ENCODE results near the gene FAM171A1. TPM values are rescaled to one million over a fixed set of nuclear protein-coding genes. Genes with fewer than 3 reads are reported as not detected.
"Not testable (repeated sequence)": the region's sequence is repeated elsewhere in the genome, so short reads cannot be mapped to it uniquely, and the experiment has no call there.

Gene FAM171A1
- polyA plus RNA-seq, 2 donors = 2.3 to 4.5 TPM

- no peaks in the 10 kb centered on the region for H3K36me3 ChIP-seq (ENCODE audit: control insufficient read depth in 2 of 2, insufficient read depth in 2 of 2, low read length in 1 of 2)
- H3K27me3 ChIP-seq (ENCODE audit: control insufficient read depth in 1 of 2, insufficient read depth in 2 of 2, low read length in 2 of 2) = no peaks in the 10 kb centered on the region
- WGBS, 2 donors = 72 to 73% methylated on average over 4 of the region's 4 CpGs
- H3K4me1 ChIP-seq (ENCODE audit: control insufficient read depth in 2 of 2, insufficient read depth in 2 of 2, low read length in 1 of 2) = no peaks in the 10 kb centered on the region
- no peak overlapping the region for H3K27ac ChIP-seq (ENCODE audit: low read depth in 2 of 2, low read length in 1 of 2)
- H3K4me3 ChIP-seq (ENCODE audit: low read depth in 1 of 2, low read length in 2 of 2) = no peak overlapping the region
- no peaks in the 10 kb centered on the region for H3K9me3 ChIP-seq (ENCODE audit: control insufficient read depth in 2 of 2, insufficient read depth in 1 of 2, low read depth in 1 of 2, low read length in 1 of 2)
Observed at GRCh38 chr10:15336211-15336610, 34.9 kb downstream of the FAM171A1 start.

GRCh38 chr10:15335508-15335907 lies 35.6 kb downstream of the FAM171A1 start:
- no peaks in the 10 kb centered on the region for H3K4me1 ChIP-seq (ENCODE audit: control insufficient read depth in 2 of 2, insufficient read depth in 2 of 2, low read length in 1 of 2)
- H3K27ac ChIP-seq (ENCODE audit: low read depth in 2 of 2, low read length in 1 of 2) = no peak overlapping the region
- H3K4me3 ChIP-seq (ENCODE audit: low read depth in 1 of 2, low read length in 2 of 2) = no peak overlapping the region
- no peaks in the 10 kb centered on the region for H3K27me3 ChIP-seq (ENCODE audit: control insufficient read depth in 1 of 2, insufficient read depth in 2 of 2, low read length in 2 of 2)
- no peaks in the 10 kb centered on the region for H3K36me3 ChIP-seq (ENCODE audit: control insufficient read depth in 2 of 2, insufficient read depth in 2 of 2, low read length in 1 of 2)
- WGBS, 2 donors = 38 to 39% methylated on average over 2 of the region's 2 CpGs
- H3K9me3 ChIP-seq (ENCODE audit: control insufficient read depth in 2 of 2, insufficient read depth in 1 of 2, low read depth in 1 of 2, low read length in 1 of 2) = no peaks in the 10 kb centered on the region

- Histone ChIP-seq H3K9me3 (ENCODE audit: control insufficient read depth in 2 of 2, insufficient read depth in 1 of 2, low read depth in 1 of 2, low read length in 1 of 2) (no peaks in the 10 kb centered on the region), H3K27me3 (ENCODE audit: control insufficient read depth in 1 of 2, insufficient read depth in 2 of 2, low read length in 2 of 2) (no peaks in the 10 kb centered on the region), H3K4me3 (ENCODE audit: low read depth in 1 of 2, low read length in 2 of 2) (no peak overlapping the region), H3K4me1 (ENCODE audit: control insufficient read depth in 2 of 2, insufficient read depth in 2 of 2, low read length in 1 of 2) (no peaks in the 10 kb centered on the region), H3K36me3 (ENCODE audit: control insufficient read depth in 2 of 2, insufficient read depth in 2 of 2, low read length in 1 of 2) (no peaks in the 10 kb centered on the region), H3K27ac (ENCODE audit: low read depth in 2 of 2, low read length in 1 of 2) (no peak overlapping the region)
- 78 to 82% methylated on average over 7 of the region's 7 CpGs for WGBS, 2 donors
Observed at GRCh38 chr10:15334650-15335323, 36.3 kb downstream of the FAM171A1 start.

GRCh38 chr10:15333909-15334649 lies 37.0 kb downstream of the FAM171A1 start:
- no peaks in the 10 kb centered on the region for H3K4me1 ChIP-seq (ENCODE audit: control insufficient read depth in 2 of 2, insufficient read depth in 2 of 2, low read length in 1 of 2)
- H3K4me3 ChIP-seq (ENCODE audit: low read depth in 1 of 2, low read length in 2 of 2) = no peak overlapping the region
- no peaks in the 10 kb centered on the region for H3K27me3 ChIP-seq (ENCODE audit: control insufficient read depth in 1 of 2, insufficient read depth in 2 of 2, low read length in 2 of 2)
- 73 to 90% methylated on average over 6 of the region's 6 CpGs for WGBS, 2 donors
- H3K9me3 ChIP-seq (ENCODE audit: control insufficient read depth in 2 of 2, insufficient read depth in 1 of 2, low read depth in 1 of 2, low read length in 1 of 2) = no peaks in the 10 kb centered on the region
- no peak overlapping the region for H3K27ac ChIP-seq (ENCODE audit: low read depth in 2 of 2, low read length in 1 of 2)
- no peaks in the 10 kb centered on the region for H3K36me3 ChIP-seq (ENCODE audit: control insufficient read depth in 2 of 2, insufficient read depth in 2 of 2, low read length in 1 of 2)

- not testable (repeated sequence) for H3K36me3 ChIP-seq (ENCODE audit: control insufficient read depth in 2 of 2, insufficient read depth in 2 of 2, low read length in 1 of 2); H3K4me3 ChIP-seq (ENCODE audit: low read depth in 1 of 2, low read length in 2 of 2); H3K4me1 ChIP-seq (ENCODE audit: control insufficient read depth in 2 of 2, insufficient read depth in 2 of 2, low read length in 1 of 2); H3K9me3 ChIP-seq (ENCODE audit: control insufficient read depth in 2 of 2, insufficient read depth in 1 of 2, low read depth in 1 of 2, low read length in 1 of 2); H3K27ac ChIP-seq (ENCODE audit: low read depth in 2 of 2, low read length in 1 of 2); H3K27me3 ChIP-seq (ENCODE audit: control insufficient read depth in 1 of 2, insufficient read depth in 2 of 2, low read length in 2 of 2)
- WGBS, 2 donors = 96 to 97% methylated on average over 8 of the region's 8 CpGs
Observed at GRCh38 chr10:15333181-15333580, 37.9 kb downstream of the FAM171A1 start.

GRCh38 chr10:15331461-15331860 lies 39.6 kb downstream of the FAM171A1 start:
- H3K27ac ChIP-seq (ENCODE audit: low read depth in 2 of 2, low read length in 1 of 2) = no peak overlapping the region
- no peaks in the 10 kb centered on the region for H3K36me3 ChIP-seq (ENCODE audit: control insufficient read depth in 2 of 2, insufficient read depth in 2 of 2, low read length in 1 of 2)
- no peak overlapping the region for H3K4me3 ChIP-seq (ENCODE audit: low read depth in 1 of 2, low read length in 2 of 2)
- no peaks in the 10 kb centered on the region for H3K9me3 ChIP-seq (ENCODE audit: control insufficient read depth in 2 of 2, insufficient read depth in 1 of 2, low read depth in 1 of 2, low read length in 1 of 2)
- WGBS, 2 donors = 86 to 88% methylated on average over 1 of the region's 1 CpG
- H3K4me1 ChIP-seq (ENCODE audit: control insufficient read depth in 2 of 2, insufficient read depth in 2 of 2, low read length in 1 of 2) = no peaks in the 10 kb centered on the region
- no peaks in the 10 kb centered on the region for H3K27me3 ChIP-seq (ENCODE audit: control insufficient read depth in 1 of 2, insufficient read depth in 2 of 2, low read length in 2 of 2)

GRCh38 chr10:15329437-15329836 lies 41.7 kb downstream of the FAM171A1 start:
- Histone ChIP-seq H3K4me1 (ENCODE audit: control insufficient read depth in 2 of 2, insufficient read depth in 2 of 2, low read length in 1 of 2) (no peaks in the 10 kb centered on the region), H3K9me3 (ENCODE audit: control insufficient read depth in 2 of 2, insufficient read depth in 1 of 2, low read depth in 1 of 2, low read length in 1 of 2) (no peaks in the 10 kb centered on the region), H3K27ac (ENCODE audit: low read depth in 2 of 2, low read length in 1 of 2) (no peak overlapping the region), H3K36me3 (ENCODE audit: control insufficient read depth in 2 of 2, insufficient read depth in 2 of 2, low read length in 1 of 2) (no peaks in the 10 kb centered on the region), H3K4me3 (ENCODE audit: low read depth in 1 of 2, low read length in 2 of 2) (no peak overlapping the region), H3K27me3 (ENCODE audit: control insufficient read depth in 1 of 2, insufficient read depth in 2 of 2, low read length in 2 of 2) (no peaks in the 10 kb centered on the region)
- WGBS, 2 donors = 68 to 74% methylated on average over 2 of the region's 2 CpGs

GRCh38 chr10:15325944-15326284 lies 45.2 kb downstream of the FAM171A1 start:
- WGBS, 2 donors = 23 to 45% methylated on average over 4 of the region's 4 CpGs
- no peak overlapping the region for H3K4me3 ChIP-seq (ENCODE audit: low read depth in 1 of 2, low read length in 2 of 2)
- no peak overlapping the region for H3K27ac ChIP-seq (ENCODE audit: low read depth in 2 of 2, low read length in 1 of 2)
- no peaks in the 10 kb centered on the region for H3K9me3 ChIP-seq (ENCODE audit: control insufficient read depth in 2 of 2, insufficient read depth in 1 of 2, low read depth in 1 of 2, low read length in 1 of 2)
- H3K27me3 ChIP-seq (ENCODE audit: control insufficient read depth in 1 of 2, insufficient read depth in 2 of 2, low read length in 2 of 2) = no peaks in the 10 kb centered on the region
- H3K36me3 ChIP-seq (ENCODE audit: control insufficient read depth in 2 of 2, insufficient read depth in 2 of 2, low read length in 1 of 2) = no peaks in the 10 kb centered on the region
- no peaks in the 10 kb centered on the region for H3K4me1 ChIP-seq (ENCODE audit: control insufficient read depth in 2 of 2, insufficient read depth in 2 of 2, low read length in 1 of 2)

GRCh38 chr10:15325243-15325943 lies 45.7 kb downstream of the FAM171A1 start:
- no peaks in the 10 kb centered on the region for H3K9me3 ChIP-seq (ENCODE audit: control insufficient read depth in 2 of 2, insufficient read depth in 1 of 2, low read depth in 1 of 2, low read length in 1 of 2)
- no peaks in the 10 kb centered on the region for H3K36me3 ChIP-seq (ENCODE audit: control insufficient read depth in 2 of 2, insufficient read depth in 2 of 2, low read length in 1 of 2)
- WGBS, 2 donors = 55 to 61% methylated on average over 20 of the region's 20 CpGs
- no peaks in the 10 kb centered on the region for H3K27me3 ChIP-seq (ENCODE audit: control insufficient read depth in 1 of 2, insufficient read depth in 2 of 2, low read length in 2 of 2)
- H3K4me3 ChIP-seq (ENCODE audit: low read depth in 1 of 2, low read length in 2 of 2) = no peak overlapping the region
- no peak overlapping the region for H3K27ac ChIP-seq (ENCODE audit: low read depth in 2 of 2, low read length in 1 of 2)
- H3K4me1 ChIP-seq (ENCODE audit: control insufficient read depth in 2 of 2, insufficient read depth in 2 of 2, low read length in 1 of 2) = no peaks in the 10 kb centered on the region

All from esophagus (tissue), 2 donors.